Endodermal cell (in vitro differentiated cells): Measurements from ENCODE around the gene MAP2K6. TPM values are rescaled to one million over a fixed set of nuclear protein-coding genes. Genes with fewer than 3 reads are reported as not detected.

Experiments used
- DNase-seq: peaks from one replicate; pipeline ENCODE4 v3.0.0-alpha.2; 2017
- H3K27ac ChIP-seq: 2 replicates; pipeline ENCODE4 v1.5.1; 2013; ENCODE audit warnings: mild to moderate bottlenecking, low read depth, low read length, moderate library complexity
- H3K27me3 ChIP-seq: 2 replicates; pipeline ENCODE4 v1.6.1; 2013; ENCODE audit warnings: mild to moderate bottlenecking, low read length, moderate library complexity; ENCODE audit not compliant: insufficient read depth, control insufficient read depth, poor library complexity, severe bottlenecking
- H3K36me3 ChIP-seq: 2 replicates; pipeline ENCODE4 v1.7.0; 2013; ENCODE audit warnings: mild to moderate bottlenecking, low read length, moderate library complexity; ENCODE audit not compliant: control insufficient read depth, insufficient read depth
- H3K4me1 ChIP-seq: one replicate; pipeline ENCODE4 v1.7.0; 2013; ENCODE audit warnings: low read length; ENCODE audit not compliant: control insufficient read depth, insufficient read depth
- H3K4me3 ChIP-seq: 2 replicates; pipeline ENCODE4 v1.5.1; 2013; ENCODE audit warnings: mild to moderate bottlenecking, low read length, moderate library complexity
- H3K9ac ChIP-seq: 2 replicates; pipeline ENCODE4 v1.6.1; 2013; ENCODE audit warnings: mild to moderate bottlenecking, low read length, moderate library complexity; ENCODE audit not compliant: poor library complexity, severe bottlenecking; ENCODE audit errors: extremely low read depth
- H3K9me3 ChIP-seq: 2 replicates; pipeline ENCODE4 v1.6.1; 2013; ENCODE audit warnings: mild to moderate bottlenecking, low read length, moderate library complexity; ENCODE audit not compliant: control insufficient read depth
- H3K27ac Mint-ChIP-seq: 2 replicates; pipeline ENCODE4 v1.8.0; 2020; ENCODE audit warnings: mixed read lengths
- H3K27me3 Mint-ChIP-seq: 2 replicates; pipeline ENCODE4 v1.8.0; 2021; ENCODE audit warnings: mild to moderate bottlenecking, mixed read lengths; ENCODE audit not compliant: insufficient read depth
- H3K36me3 Mint-ChIP-seq: 2 replicates; pipeline ENCODE4 v1.8.0; 2020; ENCODE audit warnings: low read depth, mixed read lengths
- H3K4me1 Mint-ChIP-seq: 2 replicates; pipeline ENCODE4 v1.8.0; 2020; ENCODE audit warnings: mixed read lengths
- H3K4me3 Mint-ChIP-seq: 2 replicates; pipeline ENCODE4 v1.8.0; 2020; ENCODE audit warnings: mild to moderate bottlenecking, moderate library complexity, mixed read lengths
- H3K9me3 Mint-ChIP-seq: 2 replicates; pipeline ENCODE4 v1.8.0; 2020; ENCODE audit warnings: mild to moderate bottlenecking, mixed read lengths
- CTCF ChIP-seq: fragments of 200-600 bp; sonication (generic); conservative IDR thresholded peaks from 2 replicates; pipeline ENCODE4 v1.5.0; 2021; ENCODE audit warnings: antibody characterized with exemption, mild to moderate bottlenecking
- WGBS, 2 experiments: methylation state at CpG; one replicate each; pipeline versions ENCODE4 v1.1.5 to v1.1.7; 2013; ENCODE audit warnings: missing lambda C conversion rate in 2 of 2, mixed read lengths in 1 of 2; ENCODE audit not compliant: insufficient coverage in 1 of 2, insufficient read length in 1 of 2; 5-methylcytosine and 5-hydroxymethylcytosine counted together
- total RNA-seq, 2 donors: library from RNA; stranded (reverse); fragmentation: NEBNext Ultra II Directional in 1 of 2; extraction: Animal tissue kit (Norgen Biotek cat#: 25700) in 1 of 2; gene quantifications; 2 replicates in 1 of 2; 3 replicates in 1 of 2; pipeline ENCODE4 v1.2.1, GENCODE V29; 2021

The MAP2K6 gene
- total RNA-seq, 2 donors from 2014 or later: 42.2 to 55.3 TPM

- no peak for DNase-seq
- peaks cover 28% of the 10 kb centered on the region for H3K36me3 Mint-ChIP-seq
- Histone ChIP-seq H3K27ac (no peak overlapping the region), H3K36me3 (peaks cover 13% of the 10 kb centered on the region), H3K4me1 (no peaks in the 10 kb centered on the region), H3K27me3 (no peaks in the 10 kb centered on the region), H3K9me3 (no peaks in the 10 kb centered on the region), H3K9ac (no peak overlapping the region), H3K4me3 (no peak overlapping the region)
- no peak for TF ChIP-seq CTCF
- H3K4me3 Mint-ChIP-seq: no peak overlapping the region
- 66% methylated on average over 2 of the region's 2 CpGs; no CpG with 5 or more reads in 1 of the 2 experiments for WGBS, 2 experiments
- H3K27me3 Mint-ChIP-seq: no peaks in the 10 kb centered on the region
- no peaks in the 10 kb centered on the region for H3K9me3 Mint-ChIP-seq
- H3K4me1 Mint-ChIP-seq: peaks cover under 1% of the 10 kb centered on the region
- no peak overlapping the region for H3K27ac Mint-ChIP-seq
Observed at GRCh38 chr17:69539274-69539673, 124.8 kb downstream of the MAP2K6 start.

GRCh38 chr17:69539781-69540319, 125.4 kb downstream of the MAP2K6 start:
- Mint-ChIP-seq H3K4me1 (no peaks in the 10 kb centered on the region), H3K4me3 (no peak overlapping the region), H3K27ac (no peak overlapping the region), H3K9me3 (no peaks in the 10 kb centered on the region), H3K36me3 (peaks cover 28% of the 10 kb centered on the region), H3K27me3 (no peaks in the 10 kb centered on the region)
- no peak for TF ChIP-seq CTCF
- H3K4me3 ChIP-seq: no peak overlapping the region
- no peaks in the 10 kb centered on the region for H3K9me3 ChIP-seq
- no peak overlapping the region for H3K9ac ChIP-seq
- no peak overlapping the region for H3K27ac ChIP-seq
- H3K4me1 ChIP-seq: no peaks in the 10 kb centered on the region
- H3K36me3 ChIP-seq: peaks cover 13% of the 10 kb centered on the region
- no peaks in the 10 kb centered on the region for H3K27me3 ChIP-seq
- DNase-seq: no peak
- 75 to 78% methylated on average over 4 of the region's 4 CpGs for WGBS, 2 experiments

- Mint-ChIP-seq H3K36me3 (peaks cover 28% of the 10 kb centered on the region), H3K27me3 (no peaks in the 10 kb centered on the region), H3K27ac (no peak overlapping the region), H3K9me3 (no peaks in the 10 kb centered on the region), H3K4me3 (no peak overlapping the region), H3K4me1 (no peaks in the 10 kb centered on the region)
- Histone ChIP-seq H3K27me3 (no peaks in the 10 kb centered on the region), H3K27ac (no peak overlapping the region), H3K9ac (no peak overlapping the region), H3K4me1 (no peaks in the 10 kb centered on the region), H3K36me3 (peaks cover 13% of the 10 kb centered on the region), H3K9me3 (no peaks in the 10 kb centered on the region), H3K4me3 (no peak overlapping the region)
- no peak for DNase-seq
- WGBS, 2 experiments: 81 to 87% methylated on average over 2 of the region's 2 CpGs
- no peak for TF ChIP-seq CTCF
Observed at GRCh38 chr17:69540356-69540755, 125.9 kb downstream of the MAP2K6 start.
